ENCODE data around the gene CARMIL1.

CARMIL1 gene

DNA sequence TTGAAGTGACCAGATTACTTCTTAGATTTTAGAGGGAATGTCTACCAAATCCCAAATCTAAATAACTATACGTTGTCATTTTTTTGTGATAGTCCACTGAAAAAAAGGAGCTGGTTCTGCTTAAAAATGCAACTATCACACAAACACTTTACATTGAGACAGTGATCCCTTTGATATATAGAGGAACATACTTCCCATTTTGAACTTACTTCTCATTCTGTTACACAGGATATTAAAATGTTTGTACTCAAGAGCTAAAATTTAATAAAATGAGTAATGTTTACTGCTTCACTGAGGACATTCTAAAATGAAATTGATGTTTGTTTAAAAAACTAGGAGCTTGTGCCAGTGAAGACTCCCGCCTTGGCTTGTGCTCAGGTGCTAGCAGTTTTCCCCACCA lies 174.1 kb downstream of the CARMIL1 start (continued):
- TF ChIP-seq, protein P1, sequence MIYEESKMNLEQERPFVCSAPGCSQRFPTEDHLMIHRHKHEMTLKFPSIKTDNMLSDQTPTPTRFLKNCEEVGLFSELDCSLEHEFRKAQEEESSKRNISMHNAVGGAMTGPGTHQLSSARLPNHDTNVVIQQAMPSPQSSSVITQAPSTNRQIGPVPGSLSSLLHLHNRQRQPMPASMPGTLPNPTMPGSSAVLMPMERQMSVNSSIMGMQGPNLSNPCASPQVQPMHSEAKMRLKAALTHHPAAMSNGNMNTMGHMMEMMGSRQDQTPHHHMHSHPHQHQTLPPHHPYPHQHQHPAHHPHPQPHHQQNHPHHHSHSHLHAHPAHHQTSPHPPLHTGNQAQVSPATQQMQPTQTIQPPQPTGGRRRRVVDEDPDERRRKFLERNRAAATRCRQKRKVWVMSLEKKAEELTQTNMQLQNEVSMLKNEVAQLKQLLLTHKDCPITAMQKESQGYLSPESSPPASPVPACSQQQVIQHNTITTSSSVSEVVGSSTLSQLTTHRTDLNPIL (CRISPR knock-in tag; IDR thresholded peaks at IDR 0.05; ENCODE audit: low read depth), result no peak

DNA sequence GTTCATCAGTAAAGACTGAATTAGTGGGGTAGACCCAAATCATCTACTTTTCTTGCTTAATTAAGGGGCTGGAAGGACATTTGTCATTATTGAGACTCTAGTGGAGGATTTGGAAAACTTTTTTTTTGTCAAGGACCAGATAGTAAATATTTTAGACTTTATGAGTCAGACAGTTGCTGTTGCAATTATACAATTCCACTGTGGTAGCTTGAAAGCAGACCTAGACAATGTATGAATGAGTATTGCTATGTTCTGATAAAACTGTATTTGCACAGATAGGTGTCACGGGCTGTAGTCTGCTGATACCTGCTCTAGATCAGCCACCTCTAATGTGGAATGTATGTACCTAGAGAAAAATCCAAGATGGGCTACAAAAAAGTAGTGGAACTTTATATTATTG lies 175.0 kb downstream of the CARMIL1 start:
- no peak for ATAC-seq
- TF ChIP-seq CSDC2 (CRISPR knock-in tag; IDR thresholded peaks at IDR 0.05), result no peak
- no peak for TF ChIP-seq BACH2 (CRISPR knock-in tag; IDR thresholded peaks at IDR 0.05; ENCODE audit: borderline replicate concordance)
- TF ChIP-seq ESRRG (CRISPR knock-in tag; IDR thresholded peaks at IDR 0.05), result no peak
- no peak for TF ChIP-seq OSR1 (CRISPR knock-in tag; IDR thresholded peaks at IDR 0.05)
- TF ChIP-seq ZFP3 (CRISPR knock-in tag; IDR thresholded peaks at IDR 0.05), result no peak
- TF ChIP-seq GLIS3 (CRISPR knock-in tag; IDR thresholded peaks at IDR 0.05), result no peak
- TF ChIP-seq ISL1 (CRISPR knock-in tag; IDR thresholded peaks at IDR 0.05), result no peak

DNA sequence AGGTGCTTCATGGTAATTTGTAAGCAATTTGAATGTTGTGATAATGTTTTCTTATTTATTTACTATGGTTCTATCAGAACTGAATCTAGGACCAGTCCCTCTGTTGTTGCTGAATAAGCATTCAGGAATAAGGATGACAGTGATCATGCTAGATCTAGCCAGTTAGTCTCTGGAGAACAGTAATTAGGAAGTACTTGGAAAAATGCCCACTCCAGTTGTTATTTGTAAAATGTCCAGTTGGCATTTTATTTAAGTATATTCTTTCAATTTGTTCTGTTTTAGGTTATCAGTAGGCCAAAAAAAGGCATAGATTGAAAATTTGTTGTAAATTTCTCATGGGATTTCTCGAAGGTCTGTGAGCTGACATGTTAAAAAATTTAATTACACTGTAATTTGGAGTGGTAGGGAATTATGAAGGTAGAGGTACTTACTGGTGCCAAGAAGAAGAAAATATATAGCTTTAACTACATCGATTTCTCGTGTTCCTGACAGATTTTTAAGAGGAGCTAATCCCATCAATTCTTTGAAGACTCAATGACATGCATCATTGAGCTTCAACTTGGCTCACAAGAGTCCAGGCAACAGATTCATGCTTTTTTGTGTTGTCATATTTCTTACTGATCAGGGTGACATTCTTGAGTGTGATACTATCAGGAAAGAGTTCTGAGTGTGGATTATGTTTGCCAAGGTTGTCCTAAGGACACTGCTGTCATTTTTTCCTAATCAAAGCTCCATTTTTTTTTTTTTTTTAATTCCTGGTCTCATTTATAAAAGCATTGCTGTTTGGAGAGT lies 177.3 kb downstream of the CARMIL1 start:
- ATAC-seq, result no peak
- no peak for TF ChIP-seq ISL1 (CRISPR knock-in tag; IDR thresholded peaks at IDR 0.05)
- no peak for TF ChIP-seq GLIS3 (CRISPR knock-in tag; IDR thresholded peaks at IDR 0.05)
- no peak for TF ChIP-seq ZFP3 (CRISPR knock-in tag; IDR thresholded peaks at IDR 0.05)
- TF ChIP-seq, protein P2, sequence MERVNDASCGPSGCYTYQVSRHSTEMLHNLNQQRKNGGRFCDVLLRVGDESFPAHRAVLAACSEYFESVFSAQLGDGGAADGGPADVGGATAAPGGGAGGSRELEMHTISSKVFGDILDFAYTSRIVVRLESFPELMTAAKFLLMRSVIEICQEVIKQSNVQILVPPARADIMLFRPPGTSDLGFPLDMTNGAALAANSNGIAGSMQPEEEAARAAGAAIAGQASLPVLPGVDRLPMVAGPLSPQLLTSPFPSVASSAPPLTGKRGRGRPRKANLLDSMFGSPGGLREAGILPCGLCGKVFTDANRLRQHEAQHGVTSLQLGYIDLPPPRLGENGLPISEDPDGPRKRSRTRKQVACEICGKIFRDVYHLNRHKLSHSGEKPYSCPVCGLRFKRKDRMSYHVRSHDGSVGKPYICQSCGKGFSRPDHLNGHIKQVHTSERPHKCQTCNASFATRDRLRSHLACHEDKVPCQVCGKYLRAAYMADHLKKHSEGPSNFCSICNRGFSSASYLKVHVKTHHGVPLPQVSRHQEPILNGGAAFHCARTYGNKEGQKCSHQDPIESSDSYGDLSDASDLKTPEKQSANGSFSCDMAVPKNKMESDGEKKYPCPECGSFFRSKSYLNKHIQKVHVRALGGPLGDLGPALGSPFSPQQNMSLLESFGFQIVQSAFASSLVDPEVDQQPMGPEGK (CRISPR knock-in tag; IDR thresholded peaks at IDR 0.05; ENCODE audit: borderline replicate concordance), result no peak
- no peak for TF ChIP-seq TCF4 (CRISPR knock-in tag; IDR thresholded peaks at IDR 0.05; ENCODE audit: borderline replicate concordance)
- TF ChIP-seq BACH2 (CRISPR knock-in tag; IDR thresholded peaks at IDR 0.05; ENCODE audit: borderline replicate concordance), result no peak
- TF ChIP-seq ZFP30 (CRISPR knock-in tag; IDR thresholded peaks at IDR 0.05), result no peak
- no peak for TF ChIP-seq ZNF70 (CRISPR knock-in tag; IDR thresholded peaks at IDR 0.05)

DNA sequence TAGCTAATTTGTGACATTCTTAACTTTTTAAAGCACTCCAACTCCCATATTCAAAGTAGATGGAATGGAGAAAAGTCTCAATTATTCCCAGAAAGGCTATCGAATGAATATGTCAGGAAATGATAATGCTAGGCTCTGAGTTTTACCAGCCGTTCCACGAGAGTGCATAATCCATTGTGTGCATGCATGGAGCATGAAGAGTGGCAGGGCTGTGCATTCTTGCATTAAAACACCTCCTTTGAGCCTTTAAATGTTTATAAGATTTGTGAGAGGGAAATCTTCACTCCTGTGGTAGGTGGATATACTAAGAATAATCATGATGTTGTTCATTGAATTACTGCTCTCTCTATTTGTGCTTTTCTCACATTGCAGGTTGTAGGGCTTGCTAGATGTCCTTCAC lies 178.3 kb downstream of the CARMIL1 start:
- TF ChIP-seq, protein P2 (CRISPR knock-in tag; IDR thresholded peaks at IDR 0.05; ENCODE audit: borderline replicate concordance), result no peak
- TF ChIP-seq BACH2 (CRISPR knock-in tag; IDR thresholded peaks at IDR 0.05; ENCODE audit: borderline replicate concordance) (no peak), PPARA (CRISPR knock-in tag; IDR thresholded peaks at IDR 0.05; ENCODE audit: borderline replicate concordance) (no peak), RARB (CRISPR knock-in tag; IDR thresholded peaks at IDR 0.05) (no peak), CSDC2 (CRISPR knock-in tag; IDR thresholded peaks at IDR 0.05) (no peak), ESRRG (CRISPR knock-in tag; IDR thresholded peaks at IDR 0.05) (no peak), ARNTL (CRISPR knock-in tag; IDR thresholded peaks at IDR 0.05; ENCODE audit: borderline replicate concordance, low read depth) (no peak), TOX (CRISPR knock-in tag; IDR thresholded peaks at IDR 0.05; ENCODE audit: borderline replicate concordance) (no peak), OSR1 (CRISPR knock-in tag; IDR thresholded peaks at IDR 0.05) (no peak), GLIS3 (CRISPR knock-in tag; IDR thresholded peaks at IDR 0.05) (no peak)
- TF ChIP-seq, protein P1 (CRISPR knock-in tag; IDR thresholded peaks at IDR 0.05; ENCODE audit: low read depth), result no peak
- TF ChIP-seq, protein P3, sequence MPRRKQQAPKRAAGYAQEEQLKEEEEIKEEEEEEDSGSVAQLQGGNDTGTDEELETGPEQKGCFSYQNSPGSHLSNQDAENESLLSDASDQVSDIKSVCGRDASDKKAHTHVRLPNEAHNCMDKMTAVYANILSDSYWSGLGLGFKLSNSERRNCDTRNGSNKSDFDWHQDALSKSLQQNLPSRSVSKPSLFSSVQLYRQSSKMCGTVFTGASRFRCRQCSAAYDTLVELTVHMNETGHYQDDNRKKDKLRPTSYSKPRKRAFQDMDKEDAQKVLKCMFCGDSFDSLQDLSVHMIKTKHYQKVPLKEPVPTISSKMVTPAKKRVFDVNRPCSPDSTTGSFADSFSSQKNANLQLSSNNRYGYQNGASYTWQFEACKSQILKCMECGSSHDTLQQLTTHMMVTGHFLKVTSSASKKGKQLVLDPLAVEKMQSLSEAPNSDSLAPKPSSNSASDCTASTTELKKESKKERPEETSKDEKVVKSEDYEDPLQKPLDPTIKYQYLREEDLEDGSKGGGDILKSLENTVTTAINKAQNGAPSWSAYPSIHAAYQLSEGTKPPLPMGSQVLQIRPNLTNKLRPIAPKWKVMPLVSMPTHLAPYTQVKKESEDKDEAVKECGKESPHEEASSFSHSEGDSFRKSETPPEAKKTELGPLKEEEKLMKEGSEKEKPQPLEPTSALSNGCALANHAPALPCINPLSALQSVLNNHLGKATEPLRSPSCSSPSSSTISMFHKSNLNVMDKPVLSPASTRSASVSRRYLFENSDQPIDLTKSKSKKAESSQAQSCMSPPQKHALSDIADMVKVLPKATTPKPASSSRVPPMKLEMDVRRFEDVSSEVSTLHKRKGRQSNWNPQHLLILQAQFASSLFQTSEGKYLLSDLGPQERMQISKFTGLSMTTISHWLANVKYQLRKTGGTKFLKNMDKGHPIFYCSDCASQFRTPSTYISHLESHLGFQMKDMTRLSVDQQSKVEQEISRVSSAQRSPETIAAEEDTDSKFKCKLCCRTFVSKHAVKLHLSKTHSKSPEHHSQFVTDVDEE (CRISPR knock-in tag; IDR thresholded peaks at IDR 0.05), result no peak
- ATAC-seq, result no peak
